ENCODE measurements around the gene CDR2L. TPM values are rescaled to one million over a fixed set of nuclear protein-coding genes. Genes with fewer than 3 reads are reported as not detected.
"Not testable (repeated sequence)": the region's sequence is repeated elsewhere in the genome, so short reads cannot be mapped to it uniquely, and the experiment has no call there.

Gene CDR2L
- total RNA-seq, 2 experiments from 2014 or later = 0.59 to 0.94 TPM

DNA sequence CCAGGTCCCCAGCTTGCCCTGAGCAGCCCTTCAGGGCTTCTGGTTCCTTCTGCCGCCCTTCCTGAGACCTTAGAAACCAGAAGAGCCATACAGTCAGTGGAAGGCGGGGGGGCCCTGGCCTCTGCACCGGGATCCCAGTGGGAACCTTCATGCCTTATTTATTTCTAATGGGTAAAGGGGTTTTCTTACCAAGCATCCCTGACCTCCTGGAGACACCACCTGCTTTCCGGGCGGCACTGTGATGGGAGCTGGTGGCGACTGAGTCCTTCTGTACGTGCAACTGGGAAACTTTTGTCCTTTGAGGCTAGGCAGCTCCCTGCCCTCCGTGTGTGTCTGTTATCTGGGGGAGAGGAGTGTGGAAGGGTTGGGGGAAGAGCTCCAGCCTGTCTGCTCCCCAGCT, 17.9 kb downstream of the CDR2L start:
- TF ChIP-seq CTCF (IDR thresholded peaks at IDR 0.05) = no peak
- POLR2A ChIA-PET = interaction anchor here (0.6 kb wide), 1 partner anchor 573 kb away, joined by 3 read pairs; no protein-coding TSS in a partner anchor
- Mint-ChIP-seq H3K4me3 (no peak overlapping the region), H3K27ac (no peak overlapping the region), H3K4me1 (ENCODE audit: low read depth) (peaks cover 4% of the 10 kb centered on the region), H3K36me3 (ENCODE audit: low read depth) (no peaks in the 10 kb centered on the region), H3K9me3 (no peaks in the 10 kb centered on the region), H3K27me3 (no peaks in the 10 kb centered on the region)
- intact Hi-C loops (cut with micrococcal nuclease) = no loop called here
- ATAC-seq = no peak
- CTCF ChIA-PET = interaction anchor here (1.4 to 10.9 kb wide), 2 partner anchors 17 to 44 kb away, joined by 3 to 122 read pairs; no protein-coding TSS in a partner anchor
- no peak for DNase-seq

- DNase-seq; H3K4me1 Mint-ChIP-seq (ENCODE audit: low read depth); intact Hi-C loops (cut with micrococcal nuclease); H3K9me3 Mint-ChIP-seq; H3K27ac Mint-ChIP-seq; H3K4me3 Mint-ChIP-seq; H3K27me3 Mint-ChIP-seq; H3K36me3 Mint-ChIP-seq (ENCODE audit: low read depth); ATAC-seq: not testable (repeated sequence)
- CTCF ChIA-PET = interaction anchor here (0.9 to 10.9 kb wide), 3 partner anchors 17 to 44 kb away, joined by 3 to 122 read pairs (median 3); no protein-coding TSS in a partner anchor
- POLR2A ChIA-PET = interaction anchor here (0.6 kb wide), 1 partner anchor 572 kb away, joined by 3 read pairs; no protein-coding TSS in a partner anchor
Observed at GRCh38 chr17:75006084-75006483, 18.7 kb downstream of the CDR2L start.

DNA sequence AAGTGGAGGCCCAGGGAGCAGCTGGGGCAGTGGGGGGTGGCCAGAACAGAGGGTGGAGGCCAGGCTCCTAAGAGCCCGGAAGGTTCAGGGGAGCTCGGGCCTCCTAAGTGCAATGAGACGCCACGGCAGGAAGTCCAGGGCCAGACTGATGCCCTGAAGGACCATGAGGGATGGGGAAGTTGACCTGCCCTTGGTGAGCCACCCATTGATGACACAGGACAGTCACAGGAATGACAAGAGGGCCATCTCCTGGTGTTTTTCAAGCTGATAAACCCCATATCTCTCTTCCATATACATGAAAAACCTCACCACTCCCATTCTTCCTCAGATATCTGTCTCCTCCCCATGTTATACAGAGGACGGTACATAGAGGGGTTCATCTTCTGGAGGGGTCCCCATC, 19.2 kb downstream of the CDR2L start:
- Mint-ChIP-seq H3K4me1 (ENCODE audit: low read depth) (peaks cover 12% of the 10 kb centered on the region), H3K27ac (no peak overlapping the region), H3K4me3 (no peak overlapping the region), H3K27me3 (no peaks in the 10 kb centered on the region), H3K9me3 (no peaks in the 10 kb centered on the region), H3K36me3 (ENCODE audit: low read depth) (no peaks in the 10 kb centered on the region)
- no peak for DNase-seq
- TF ChIP-seq CTCF (IDR thresholded peaks at IDR 0.05) = no peak
- intact Hi-C loops (cut with micrococcal nuclease) = no loop called here
- no peak for ATAC-seq
- CTCF ChIA-PET = interaction anchor here (0.7 to 10.9 kb wide), 3 partner anchors 36 to 87 kb away, joined by 3 to 122 read pairs (median 3); no protein-coding TSS in a partner anchor
- POLR2A ChIA-PET = interaction anchor here (1.2 to 1.3 kb wide), 2 partner anchors 15 to 18 kb away, joined by 5 read pairs; no protein-coding TSS in a partner anchor

GRCh38 chr17:75008373-75008772, 20.9 kb downstream of the CDR2L start:
- Mint-ChIP-seq H3K4me3 (no peak overlapping the region), H3K27me3 (no peaks in the 10 kb centered on the region), H3K27ac (no peak overlapping the region), H3K36me3 (ENCODE audit: low read depth) (peaks cover under 1% of the 10 kb centered on the region), H3K4me1 (ENCODE audit: low read depth) (peaks cover 17% of the 10 kb centered on the region), H3K9me3 (no peaks in the 10 kb centered on the region)
- no peak for DNase-seq
- ChIA-PET CTCF (interaction anchor here (0.7 to 10.9 kb wide), 4 partner anchors 47 to 123 kb away, joined by 4 to 122 read pairs (median 21); partner anchors contain the start of gene NT5C), POLR2A (no interaction called here)
- intact Hi-C loops (cut with micrococcal nuclease) = no loop called here
- no peak for TF ChIP-seq CTCF (IDR thresholded peaks at IDR 0.05)
- ATAC-seq = no peak

DNA sequence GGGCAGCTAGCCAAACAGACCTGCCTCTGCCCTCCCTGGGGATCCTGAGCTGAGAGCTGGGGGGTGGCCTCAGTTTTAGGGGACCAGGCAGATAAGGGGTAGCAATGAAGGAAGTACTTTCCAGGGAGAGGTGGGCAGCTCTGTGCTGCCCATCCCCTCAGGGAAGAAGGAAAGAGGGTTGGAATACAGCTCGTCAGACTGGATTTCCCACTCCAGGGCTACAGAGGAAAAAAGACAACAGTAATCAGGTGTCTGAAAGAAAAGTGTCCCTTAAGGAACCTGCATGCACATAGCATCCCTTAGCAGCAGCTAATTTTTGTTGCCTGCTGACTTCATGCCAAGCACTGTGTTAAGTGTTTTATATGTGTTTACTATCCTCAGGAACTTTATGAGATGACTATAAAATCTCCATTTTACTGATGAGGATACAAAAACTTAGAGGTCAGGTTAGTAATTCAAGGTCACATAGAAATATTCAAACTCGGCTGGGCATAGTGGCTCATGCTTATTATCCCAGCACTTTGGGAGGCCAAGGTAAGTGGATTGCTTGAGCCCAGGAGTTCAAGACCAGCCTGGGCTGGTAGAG, 21.8 kb downstream of the CDR2L start:
- H3K36me3 Mint-ChIP-seq (ENCODE audit: low read depth) = peaks cover 6% of the 10 kb centered on the region
- POLR2A ChIA-PET = no interaction called here

More for the DNA sequence above, 21.8 kb downstream of the CDR2L start:
- H3K4me3 Mint-ChIP-seq = no peak overlapping the region
- H3K27ac Mint-ChIP-seq = no peak overlapping the region
- DNase-seq (no peak), ATAC-seq (no peak)
- intact Hi-C loops (cut with micrococcal nuclease) = no loop called here
- no peak for TF ChIP-seq CTCF (IDR thresholded peaks at IDR 0.05)
- peaks cover 23% of the 10 kb centered on the region for H3K4me1 Mint-ChIP-seq (ENCODE audit: low read depth)
- no peaks in the 10 kb centered on the region for H3K27me3 Mint-ChIP-seq
- CTCF ChIA-PET = interaction anchor here (4.9 to 10.9 kb wide), 3 partner anchors 15 to 51 kb away, joined by 26 to 122 read pairs (median 38); no protein-coding TSS in a partner anchor
- no peaks in the 10 kb centered on the region for H3K9me3 Mint-ChIP-seq

Measured in activated CD8-positive, alpha-beta T cell treated with anti-CD3 and anti-CD28 coated beads for 36 hours (primary cell).